Measurements from ENCODE around the gene ANKRD11. TPM values are rescaled to one million over a fixed set of nuclear protein-coding genes. Genes with fewer than 3 reads are reported as not detected.

Gene ANKRD11
- total RNA-seq, 1 donor from 2014 or later = 165 TPM

DNA sequence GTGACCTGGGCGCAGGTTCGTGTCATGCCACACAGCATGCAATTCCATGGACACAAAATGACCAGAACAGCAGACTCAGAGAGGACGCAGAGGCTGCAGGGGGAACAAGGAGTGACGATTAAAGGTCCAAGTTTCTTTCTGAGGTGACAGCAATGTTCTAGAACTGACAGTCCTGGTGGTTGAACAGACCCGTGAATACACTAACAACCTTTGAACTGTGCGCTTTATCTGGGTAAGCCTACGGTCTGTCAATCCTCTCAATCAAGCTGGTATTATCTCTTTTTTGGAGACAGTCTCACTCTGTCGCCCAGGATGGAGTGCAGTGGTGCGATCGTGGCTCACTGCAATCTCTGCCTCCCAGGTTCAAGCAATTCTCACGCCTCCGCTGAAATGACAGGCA lies 138.7 kb downstream of the ANKRD11 start:
- peak overlapping the region; percentile 49 for H3K27ac Mint-ChIP-seq (ENCODE audit: unreplicated experiment)
- no peaks in the 10 kb centered on the region for H3K9me3 Mint-ChIP-seq (ENCODE audit: unreplicated experiment)
- H3K4me3 Mint-ChIP-seq (ENCODE audit: unreplicated experiment) = peak overlapping the region; percentile 1
- peaks cover 16% of the 10 kb centered on the region for H3K36me3 Mint-ChIP-seq (ENCODE audit: low read depth, unreplicated experiment)
- H3K4me1 Mint-ChIP-seq (ENCODE audit: unreplicated experiment) = peaks cover 51% of the 10 kb centered on the region
- TF ChIP-seq, protein P1, sequence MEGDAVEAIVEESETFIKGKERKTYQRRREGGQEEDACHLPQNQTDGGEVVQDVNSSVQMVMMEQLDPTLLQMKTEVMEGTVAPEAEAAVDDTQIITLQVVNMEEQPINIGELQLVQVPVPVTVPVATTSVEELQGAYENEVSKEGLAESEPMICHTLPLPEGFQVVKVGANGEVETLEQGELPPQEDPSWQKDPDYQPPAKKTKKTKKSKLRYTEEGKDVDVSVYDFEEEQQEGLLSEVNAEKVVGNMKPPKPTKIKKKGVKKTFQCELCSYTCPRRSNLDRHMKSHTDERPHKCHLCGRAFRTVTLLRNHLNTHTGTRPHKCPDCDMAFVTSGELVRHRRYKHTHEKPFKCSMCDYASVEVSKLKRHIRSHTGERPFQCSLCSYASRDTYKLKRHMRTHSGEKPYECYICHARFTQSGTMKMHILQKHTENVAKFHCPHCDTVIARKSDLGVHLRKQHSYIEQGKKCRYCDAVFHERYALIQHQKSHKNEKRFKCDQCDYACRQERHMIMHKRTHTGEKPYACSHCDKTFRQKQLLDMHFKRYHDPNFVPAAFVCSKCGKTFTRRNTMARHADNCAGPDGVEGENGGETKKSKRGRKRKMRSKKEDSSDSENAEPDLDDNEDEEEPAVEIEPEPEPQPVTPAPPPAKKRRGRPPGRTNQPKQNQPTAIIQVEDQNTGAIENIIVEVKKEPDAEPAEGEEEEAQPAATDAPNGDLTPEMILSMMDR (IDR thresholded peaks at IDR 0.05; ENCODE audit: unreplicated experiment) = no peak
- peaks cover 11% of the 10 kb centered on the region for H3K27me3 Mint-ChIP-seq (ENCODE audit: unreplicated experiment)
- no peak for DNase-seq (ENCODE audit: low spot score)

DNA sequence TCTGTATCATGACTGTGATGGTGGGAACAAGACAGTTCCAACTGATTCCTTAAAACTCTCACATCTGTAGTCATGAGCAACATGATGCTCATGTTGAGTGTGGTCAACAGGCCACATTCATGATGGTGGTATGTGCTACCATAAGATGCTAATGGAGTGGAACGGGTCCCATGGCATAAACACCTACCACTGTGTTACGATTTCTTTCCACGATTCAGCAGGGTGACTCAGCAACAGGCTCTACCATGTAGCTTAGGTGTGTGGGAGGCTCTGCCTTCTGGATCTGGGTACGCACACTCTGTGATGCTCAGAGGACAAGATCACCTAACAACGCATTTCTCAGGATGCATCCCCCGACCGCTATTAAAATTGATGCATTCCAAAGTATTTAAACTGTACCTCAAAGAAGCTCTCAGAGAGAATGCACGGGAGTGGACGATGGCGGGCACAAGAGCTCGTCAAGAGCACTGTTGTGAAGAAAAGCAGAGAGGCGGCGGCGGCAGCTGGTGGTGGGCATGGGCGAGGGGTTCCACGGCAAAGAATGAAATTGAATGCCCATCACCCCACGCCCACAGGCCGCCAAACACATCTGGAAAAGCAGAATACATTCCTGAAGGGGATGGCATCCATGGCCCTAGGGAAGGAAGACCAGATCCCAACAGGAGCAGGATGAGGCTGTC lies 139.5 kb downstream of the ANKRD11 start:
- no peaks in the 10 kb centered on the region for H3K9me3 Mint-ChIP-seq (ENCODE audit: unreplicated experiment)
- TF ChIP-seq, protein P1 (IDR thresholded peaks at IDR 0.05; ENCODE audit: unreplicated experiment) = no peak
- peaks cover 16% of the 10 kb centered on the region for H3K36me3 Mint-ChIP-seq (ENCODE audit: low read depth, unreplicated experiment)
- peaks cover 57% of the 10 kb centered on the region for H3K4me1 Mint-ChIP-seq (ENCODE audit: unreplicated experiment)
- H3K27ac Mint-ChIP-seq (ENCODE audit: unreplicated experiment) = peak overlapping the region; percentile 15
- no peak for DNase-seq (ENCODE audit: low spot score)
- peaks cover 11% of the 10 kb centered on the region for H3K27me3 Mint-ChIP-seq (ENCODE audit: unreplicated experiment)
- H3K4me3 Mint-ChIP-seq (ENCODE audit: unreplicated experiment) = peak overlapping the region; percentile 40

DNA sequence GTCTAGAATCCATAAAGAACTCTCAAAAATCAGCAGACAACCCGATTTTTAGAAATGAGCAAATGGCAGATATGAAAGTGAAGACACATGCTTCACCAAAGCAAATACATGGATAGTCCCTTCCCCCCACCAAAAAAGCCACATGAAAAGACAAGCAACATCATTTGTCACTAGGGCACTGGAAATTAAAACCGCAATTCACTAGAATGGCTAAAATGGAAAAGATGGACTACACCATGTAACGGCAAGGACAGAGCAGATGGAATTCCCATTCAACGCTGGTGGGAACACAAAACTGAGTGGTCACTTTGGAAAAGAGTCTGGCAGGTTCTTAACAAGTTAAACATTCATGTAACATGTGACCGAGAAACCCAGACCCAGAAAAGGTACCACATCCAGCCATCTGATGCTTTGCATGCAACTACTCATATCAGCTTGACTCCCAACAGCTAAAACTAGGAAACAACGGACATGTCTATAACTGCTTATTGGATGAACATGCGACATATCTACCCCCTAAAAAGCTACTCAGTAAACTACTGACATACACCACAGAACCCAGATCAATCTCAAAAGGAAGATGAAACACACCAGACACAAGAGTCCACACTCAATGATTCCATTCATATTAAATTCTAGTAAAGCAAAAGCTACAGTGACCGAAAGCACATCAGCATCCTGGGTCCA lies 140.3 kb downstream of the ANKRD11 start:
- no peak overlapping the region for H3K27ac Mint-ChIP-seq (ENCODE audit: unreplicated experiment)
- H3K36me3 Mint-ChIP-seq (ENCODE audit: low read depth, unreplicated experiment) = peaks cover 16% of the 10 kb centered on the region
- peak overlapping the region; percentile 0 for H3K4me3 Mint-ChIP-seq (ENCODE audit: unreplicated experiment)
- no peaks in the 10 kb centered on the region for H3K9me3 Mint-ChIP-seq (ENCODE audit: unreplicated experiment)
- peaks cover 11% of the 10 kb centered on the region for H3K27me3 Mint-ChIP-seq (ENCODE audit: unreplicated experiment)
- H3K4me1 Mint-ChIP-seq (ENCODE audit: unreplicated experiment) = peaks cover 56% of the 10 kb centered on the region
- DNase-seq (ENCODE audit: low spot score) = no peak
- TF ChIP-seq, protein P1 (IDR thresholded peaks at IDR 0.05; ENCODE audit: unreplicated experiment) = no peak

DNA sequence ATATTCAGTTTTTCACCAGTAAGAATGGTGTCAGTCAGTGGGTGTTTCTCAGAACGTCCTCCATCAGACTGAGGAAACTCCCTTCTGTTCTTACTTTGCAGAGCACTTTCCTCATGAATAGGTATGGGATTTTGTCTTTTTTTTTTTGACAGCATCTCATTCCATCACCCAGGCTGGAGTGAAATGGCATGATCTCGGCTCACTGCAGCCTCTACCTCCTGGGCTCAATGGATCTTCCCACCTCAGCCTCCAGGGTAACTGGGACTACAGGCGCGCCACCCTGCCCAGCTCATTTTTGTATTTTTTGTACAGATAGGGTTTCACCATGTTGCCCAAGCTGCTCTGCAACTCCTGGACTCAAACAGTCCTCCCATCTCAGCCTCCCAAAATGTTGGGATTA lies 142.6 kb downstream of the ANKRD11 start:
- Mint-ChIP-seq H3K4me1 (ENCODE audit: unreplicated experiment) (peaks cover 49% of the 10 kb centered on the region), H3K4me3 (ENCODE audit: unreplicated experiment) (no peak overlapping the region), H3K27ac (ENCODE audit: unreplicated experiment) (no peak overlapping the region), H3K9me3 (ENCODE audit: unreplicated experiment) (no peaks in the 10 kb centered on the region), H3K36me3 (ENCODE audit: low read depth, unreplicated experiment) (peaks cover 15% of the 10 kb centered on the region), H3K27me3 (ENCODE audit: unreplicated experiment) (peaks cover 7% of the 10 kb centered on the region)
- TF ChIP-seq, protein P1 (IDR thresholded peaks at IDR 0.05; ENCODE audit: unreplicated experiment) = no peak
- DNase-seq (ENCODE audit: low spot score) = no peak

DNA sequence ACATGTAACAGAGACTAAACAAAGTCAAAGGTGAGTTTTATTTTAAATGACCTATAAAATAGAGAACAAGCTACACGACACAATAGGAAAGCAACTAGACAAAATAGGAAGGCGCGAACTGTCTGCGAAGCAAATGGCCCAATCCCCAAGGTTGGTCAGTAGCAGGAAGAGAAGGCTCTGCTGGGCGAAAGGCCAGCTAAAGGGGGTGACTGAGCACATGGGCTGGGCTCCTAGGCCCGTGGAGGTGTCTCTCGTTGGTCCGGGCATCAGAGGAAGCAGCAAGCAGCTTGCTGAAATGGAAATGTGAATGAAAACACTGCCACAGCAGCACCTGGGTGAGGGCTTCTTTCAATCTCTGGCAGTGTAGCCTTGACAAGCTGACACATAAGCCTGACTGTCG lies 143.5 kb downstream of the ANKRD11 start:
- DNase-seq (ENCODE audit: low spot score) = no peak
- Mint-ChIP-seq H3K4me1 (ENCODE audit: unreplicated experiment) (peaks cover 46% of the 10 kb centered on the region), H3K27ac (ENCODE audit: unreplicated experiment) (no peak overlapping the region), H3K4me3 (ENCODE audit: unreplicated experiment) (no peak overlapping the region), H3K9me3 (ENCODE audit: unreplicated experiment) (no peaks in the 10 kb centered on the region), H3K36me3 (ENCODE audit: low read depth, unreplicated experiment) (peaks cover 17% of the 10 kb centered on the region), H3K27me3 (ENCODE audit: unreplicated experiment) (peaks cover 2% of the 10 kb centered on the region)
- TF ChIP-seq, protein P1 (IDR thresholded peaks at IDR 0.05; ENCODE audit: unreplicated experiment) = no peak
